Colonic mucosa (tissue), 4 donors: ENCODE results near the gene GRM8. TPM values are rescaled to one million over a fixed set of nuclear protein-coding genes. Genes with fewer than 3 reads are reported as not detected.

Experiments used
- DNase-seq: peaks from one replicate; pipeline ENCODE4 v3.0.0-alpha.2; 2020
- H3K27ac ChIP-seq: fragments of 200-600 bp; one replicate; pipeline ENCODE4 v1.8.0; 2021
- H3K27me3 ChIP-seq: fragments of 200-600 bp; one replicate; pipeline ENCODE4 v1.8.0; 2021
- H3K36me3 ChIP-seq: fragments of 200-600 bp; one replicate; pipeline ENCODE4 v1.8.0; 2021
- H3K4me1 ChIP-seq: fragments of 200-600 bp; one replicate; pipeline ENCODE4 v1.8.0; 2021; ENCODE audit warnings: mild to moderate bottlenecking
- H3K4me3 ChIP-seq: fragments of 200-600 bp; one replicate; pipeline ENCODE4 v1.8.0; 2021
- H3K9ac ChIP-seq, 2 donors: one replicate each; pipeline ENCODE4 v1.7.0; 2013; ENCODE audit warnings: control low read depth in 2 of 2, low read depth in 2 of 2, low read length in 2 of 2
- H3K9me3 ChIP-seq: fragments of 200-600 bp; one replicate; pipeline ENCODE4 v1.8.0; 2021
- CTCF ChIP-seq: fragments of 200-600 bp; IDR thresholded peaks from one replicate; pipeline ENCODE4 v1.8.0; 2022; ENCODE audit warnings: antibody characterized with exemption, mild to moderate bottlenecking
- intact Hi-C: fragments of 100-400 bp; cut with DNase I; formaldehyde crosslinking; loops from one replicate; pipeline ENCODE4 v1.14.1; 2022
- total RNA-seq, 2 donors: library from RNA; stranded (reverse); fragmentation: NEBNext Ultra II Directional in 1 of 2; extraction: Animal tissue kit (Norgen Biotek cat#: 25700) in 1 of 2; gene quantifications; one replicate each; pipeline ENCODE4 v1.2.1, GENCODE V29; 2021
- donor health status: healthy.
- donor health status: DM: no; HTN: no; CAD: no.
- donor health status: DM: no; HTN: no; CAD: no.

Gene GRM8
- total RNA-seq, 2 donors from 2014 or later, result 2.2 to 2.5 TPM

DNA sequence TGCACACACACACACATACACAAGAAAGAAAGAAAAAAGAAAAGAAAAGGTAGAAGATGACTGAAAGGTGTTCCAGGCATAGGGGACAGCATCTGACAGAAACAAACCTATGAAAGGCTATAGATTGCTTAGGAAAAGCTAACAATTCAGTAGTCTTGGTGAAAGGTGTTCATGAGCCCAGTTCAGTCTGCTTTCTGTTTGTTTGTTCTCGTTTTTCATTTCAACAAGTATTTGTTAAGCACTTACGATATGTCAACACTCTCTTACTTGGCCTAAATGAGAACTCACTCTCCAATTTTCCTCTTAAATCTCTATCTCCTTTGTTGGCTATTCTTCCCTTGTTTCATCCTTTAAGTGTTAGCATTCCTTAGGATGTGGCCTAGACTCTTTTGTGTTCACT, 133.2 kb downstream of the GRM8 start:
- H3K9ac ChIP-seq, result no peak overlapping the region
- no peak overlapping the region for H3K27ac ChIP-seq
- intact Hi-C loops, result no loop called here
- no peaks in the 10 kb centered on the region for H3K4me1 ChIP-seq
- no peaks in the 10 kb centered on the region for H3K9me3 ChIP-seq
- no peaks in the 10 kb centered on the region for H3K27me3 ChIP-seq
- no peak for TF ChIP-seq CTCF
- no peaks in the 10 kb centered on the region for H3K36me3 ChIP-seq
- no peak overlapping the region for H3K4me3 ChIP-seq
- no peak for DNase-seq

DNA sequence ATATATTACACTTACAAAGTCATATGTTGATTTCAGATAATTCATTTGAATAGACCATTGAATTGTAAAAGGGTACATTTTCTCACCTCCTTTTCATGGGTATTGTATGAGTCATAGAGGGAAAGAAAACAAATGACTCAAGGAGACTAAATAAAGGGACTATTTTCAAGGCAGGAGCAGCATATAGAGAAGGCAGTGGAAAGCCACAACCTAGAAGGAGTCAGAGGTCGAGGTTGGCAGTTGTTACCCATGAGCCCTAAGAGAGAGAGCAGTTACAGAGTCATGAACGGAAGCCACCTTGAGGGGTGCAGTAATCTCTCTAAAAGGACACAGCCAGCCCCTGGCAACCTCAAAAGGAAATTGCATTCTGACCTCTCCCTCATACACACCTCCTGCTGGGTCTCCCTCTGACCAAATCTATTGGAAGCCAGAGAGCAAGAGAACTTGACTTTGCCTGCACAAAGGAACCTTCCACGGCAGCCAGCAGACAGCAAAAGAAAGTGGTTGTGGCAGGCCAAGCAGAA, 137.9 kb downstream of the GRM8 start:
- Histone ChIP-seq H3K9me3 (no peaks in the 10 kb centered on the region), H3K27me3 (no peaks in the 10 kb centered on the region), H3K36me3 (no peaks in the 10 kb centered on the region), H3K4me3 (no peak overlapping the region), H3K4me1 (no peaks in the 10 kb centered on the region), H3K9ac (no peak overlapping the region), H3K27ac (no peak overlapping the region)
- DNase-seq, result no peak
- no peak for TF ChIP-seq CTCF
- intact Hi-C loops, result no loop called here

DNA sequence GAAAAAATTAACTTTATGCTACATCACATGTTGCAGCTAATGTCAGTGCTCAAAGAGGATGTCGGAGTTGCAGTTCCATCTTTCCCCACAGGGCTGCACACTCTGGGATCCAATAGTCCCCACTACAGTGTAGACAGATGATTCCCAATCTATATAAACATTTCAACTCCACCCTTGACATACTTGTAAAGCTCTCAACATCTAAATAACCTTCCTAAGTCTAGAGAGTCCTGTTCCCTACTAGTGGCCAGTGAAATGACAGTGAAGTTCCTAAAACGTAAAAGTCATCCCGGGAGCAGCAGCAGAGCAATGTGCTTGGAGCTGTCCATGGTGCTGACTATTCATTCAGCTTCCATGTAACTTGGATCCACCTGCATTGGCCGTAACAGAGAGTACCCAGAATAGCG, 145.1 kb downstream of the GRM8 start:
- TF ChIP-seq CTCF, result peak; percentile 56
- no peak overlapping the region for H3K27ac ChIP-seq
- H3K9ac ChIP-seq, result no peak overlapping the region
- no peak overlapping the region for H3K4me3 ChIP-seq
- peak; percentile 58 for DNase-seq
- H3K4me1 ChIP-seq, result no peaks in the 10 kb centered on the region
- intact Hi-C loops, result loop anchor here (5.0 kb wide), 1 partner anchor 145 kb away; the partner anchor contains the start of gene GRM8
- H3K9me3 ChIP-seq, result no peaks in the 10 kb centered on the region
- no peaks in the 10 kb centered on the region for H3K27me3 ChIP-seq
- no peaks in the 10 kb centered on the region for H3K36me3 ChIP-seq

GRCh38 chr7:127093340-127093739, 159.4 kb downstream of the GRM8 start:
- DNase-seq, result no peak
- no peak for TF ChIP-seq CTCF
- Histone ChIP-seq H3K4me1 (no peaks in the 10 kb centered on the region), H3K9me3 (no peaks in the 10 kb centered on the region), H3K36me3 (no peaks in the 10 kb centered on the region), H3K9ac (no peak overlapping the region), H3K4me3 (no peak overlapping the region), H3K27me3 (no peaks in the 10 kb centered on the region), H3K27ac (no peak overlapping the region)
- intact Hi-C loops, result no loop called here

DNA sequence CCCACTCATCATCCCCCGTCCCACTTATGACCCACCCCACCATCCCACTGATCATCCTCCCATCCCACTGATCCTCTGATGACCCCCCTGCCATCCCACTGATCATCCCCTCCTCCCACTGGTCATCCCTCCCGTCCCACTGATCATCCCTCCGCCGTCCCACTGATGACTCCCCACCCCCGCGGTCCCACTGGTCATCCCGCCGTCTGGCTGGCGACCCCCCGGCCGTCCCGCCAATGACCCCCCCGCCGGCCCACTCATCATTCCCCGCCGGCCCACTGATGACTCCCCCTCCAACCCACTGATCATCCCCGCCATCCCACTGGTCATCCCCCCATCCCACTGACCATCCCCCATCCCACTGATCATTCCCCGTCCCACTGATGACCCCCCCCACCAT, 161.1 kb downstream of the GRM8 start:
- DNase-seq, result no peak
- no peak overlapping the region for H3K4me3 ChIP-seq
- no peaks in the 10 kb centered on the region for H3K9me3 ChIP-seq
- H3K36me3 ChIP-seq, result no peaks in the 10 kb centered on the region
- no peaks in the 10 kb centered on the region for H3K4me1 ChIP-seq
- no peak for TF ChIP-seq CTCF
- no peak overlapping the region for H3K9ac ChIP-seq
- no peak overlapping the region for H3K27ac ChIP-seq
- H3K27me3 ChIP-seq, result no peaks in the 10 kb centered on the region
- intact Hi-C loops, result no loop called here
